Caco-2 (cell line): ENCODE measurements around the gene DENND2C. TPM values are rescaled to one million over a fixed set of nuclear protein-coding genes. Genes with fewer than 3 reads are reported as not detected.

Source experiments
- BruUV-seq: library from RNA; stranded (reverse); fragments of 400-500 nt; replicated peaks from 2 replicates; lab custom pipeline; 2021; lab: Mats Ljungman, UMichigan
- CTCF ChIA-PET: fragments of 300-600 bp; sonication (Branson Sonifier 250); formaldehyde crosslinking; loops from one replicate; lab custom pipeline; 2022; ENCODE audit warnings: antibody characterized with exemption; lab: Charles Lee
- POLR2A ChIA-PET: fragments of 300-600 bp; sonication (Branson Sonifier 250); formaldehyde crosslinking; loops from one replicate; lab custom pipeline; 2022; ENCODE audit warnings: antibody characterized with exemption; lab: Charles Lee
- DNase-seq, 2 experiments: peaks; one replicate each; pipeline versions ENCODE4 v3.0.0 to v3.0.0-alpha.2; 2020 to 2022
- H3K27me3 ChIP-seq: replicated peaks from 2 replicates; pipeline ENCODE4 v1.6.0; 2011; ENCODE audit warnings: low read length; ENCODE audit not compliant: control insufficient read depth, insufficient read depth
- H3K36me3 ChIP-seq: 2 replicates; pipeline ENCODE4 v1.5.1; 2011; ENCODE audit warnings: low read length; ENCODE audit not compliant: control insufficient read depth, insufficient read depth
- H3K4me1 ChIP-seq: fragments of 250-450 bp; sonication (Bioruptor Pico); 2 replicates; pipeline ENCODE4 v1.5.1; 2020; ENCODE audit warnings: mild to moderate bottlenecking
- H3K4me3 ChIP-seq: 2 replicates; pipeline ENCODE4 v1.5.1; 2011; ENCODE audit warnings: low read depth, mild to moderate bottlenecking, control low read depth, low read length
- H3K9me3 ChIP-seq: fragments of 250-450 bp; sonication (Bioruptor Pico); 2 replicates; pipeline ENCODE4 v1.5.1; 2020; ENCODE audit warnings: mild to moderate bottlenecking, moderate library complexity
- H3K27ac Mint-ChIP-seq: one replicate; pipeline ENCODE4 v1.8.0; 2022; ENCODE audit warnings: mixed read lengths; ENCODE audit not compliant: unreplicated experiment
- H3K27me3 Mint-ChIP-seq: one replicate; pipeline ENCODE4 v1.8.0; 2022; ENCODE audit warnings: mixed read lengths; ENCODE audit not compliant: insufficient read depth, unreplicated experiment
- H3K36me3 Mint-ChIP-seq: one replicate; pipeline ENCODE4 v1.8.0; 2022; ENCODE audit warnings: mild to moderate bottlenecking, mixed read lengths; ENCODE audit not compliant: insufficient read depth, unreplicated experiment
- H3K4me1 Mint-ChIP-seq: one replicate; pipeline ENCODE4 v1.8.0; 2022; ENCODE audit warnings: low read depth, mixed read lengths; ENCODE audit not compliant: unreplicated experiment
- H3K4me3 Mint-ChIP-seq: one replicate; pipeline ENCODE4 v1.8.0; 2022; ENCODE audit warnings: mild to moderate bottlenecking, moderate library complexity, mixed read lengths; ENCODE audit not compliant: unreplicated experiment
- H3K9me3 Mint-ChIP-seq: one replicate; pipeline ENCODE4 v1.8.0; 2022; ENCODE audit warnings: mixed read lengths; ENCODE audit not compliant: unreplicated experiment
- intact Hi-C: fragments of 100-400 bp; cut with micrococcal nuclease; formaldehyde crosslinking; loops from one replicate; pipeline ENCODE4 v1.10.0; 2022; ENCODE audit not compliant: unreplicated experiment
- total RNA-seq: library from RNA; stranded (reverse); gene quantifications from 2 replicates; pipeline ENCODE4 v1.2.3, GENCODE V29; 2022
- TF ChIP-seq, protein P1 (sequence below), 2 experiments: fragments of 200-600 bp in 1 of 2; IDR thresholded peaks; 1 replicate in 1 of 2; 2 replicates in 1 of 2; pipeline versions ENCODE4 v1.5.1 to v1.8.0; 2011 to 2022; ENCODE audit warnings: antibody characterized with exemption in 1 of 2, control low read depth in 1 of 2, inconsistent platforms in 1 of 2, low read depth in 1 of 2, low read length in 1 of 2, mild to moderate bottlenecking in 1 of 2, moderate library complexity in 1 of 2; ENCODE audit not compliant: insufficient read depth in 1 of 2, severe bottlenecking in 1 of 2, unreplicated experiment in 1 of 2

The DENND2C gene
- total RNA-seq, 1 experiment from 2014 or later, result 1.1 TPM

DNA sequence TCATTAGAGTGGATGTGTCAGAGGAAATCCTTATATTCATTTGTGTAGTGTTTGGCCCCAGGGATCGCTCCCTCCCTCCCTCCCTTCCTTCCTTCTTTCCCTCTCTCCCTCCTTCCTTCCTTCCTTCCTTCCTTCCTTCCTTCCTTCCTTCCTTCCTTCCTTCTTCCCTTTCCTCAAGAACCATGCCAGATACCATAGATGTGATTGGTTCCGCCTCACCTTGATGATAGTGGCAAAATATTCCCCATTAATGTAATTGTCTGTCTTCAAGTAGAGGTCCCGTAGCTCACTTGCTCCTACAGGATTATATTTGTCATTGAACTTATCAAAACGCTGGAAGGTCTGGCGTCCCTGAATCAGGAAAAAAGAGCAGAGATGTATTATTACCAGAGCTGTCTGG lies 7.8 kb upstream of the DENND2C start:
- H3K9me3 ChIP-seq, result no peaks in the 10 kb centered on the region
- Mint-ChIP-seq H3K36me3 (no peaks in the 10 kb centered on the region), H3K4me1 (no peaks in the 10 kb centered on the region), H3K9me3 (no peaks in the 10 kb centered on the region), H3K27me3 (peaks cover 12% of the 10 kb centered on the region), H3K4me3 (no peak overlapping the region), H3K27ac (no peak overlapping the region)
- no peaks in the 10 kb centered on the region for H3K27me3 ChIP-seq
- intact Hi-C loops, result no loop called here
- TF ChIP-seq, protein P1, sequence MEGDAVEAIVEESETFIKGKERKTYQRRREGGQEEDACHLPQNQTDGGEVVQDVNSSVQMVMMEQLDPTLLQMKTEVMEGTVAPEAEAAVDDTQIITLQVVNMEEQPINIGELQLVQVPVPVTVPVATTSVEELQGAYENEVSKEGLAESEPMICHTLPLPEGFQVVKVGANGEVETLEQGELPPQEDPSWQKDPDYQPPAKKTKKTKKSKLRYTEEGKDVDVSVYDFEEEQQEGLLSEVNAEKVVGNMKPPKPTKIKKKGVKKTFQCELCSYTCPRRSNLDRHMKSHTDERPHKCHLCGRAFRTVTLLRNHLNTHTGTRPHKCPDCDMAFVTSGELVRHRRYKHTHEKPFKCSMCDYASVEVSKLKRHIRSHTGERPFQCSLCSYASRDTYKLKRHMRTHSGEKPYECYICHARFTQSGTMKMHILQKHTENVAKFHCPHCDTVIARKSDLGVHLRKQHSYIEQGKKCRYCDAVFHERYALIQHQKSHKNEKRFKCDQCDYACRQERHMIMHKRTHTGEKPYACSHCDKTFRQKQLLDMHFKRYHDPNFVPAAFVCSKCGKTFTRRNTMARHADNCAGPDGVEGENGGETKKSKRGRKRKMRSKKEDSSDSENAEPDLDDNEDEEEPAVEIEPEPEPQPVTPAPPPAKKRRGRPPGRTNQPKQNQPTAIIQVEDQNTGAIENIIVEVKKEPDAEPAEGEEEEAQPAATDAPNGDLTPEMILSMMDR (IDR thresholded peaks at IDR 0.05; ENCODE audit: insufficient read depth in 1 of 2, low read depth in 1 of 2, low read length in 1 of 2, severe bottlenecking in 1 of 2, unreplicated experiment in 1 of 2), result no peak
- BruUV-seq, result no TSS peak
- ChIA-PET POLR2A (no interaction called here), CTCF (no interaction called here)
- no peak for DNase-seq
- no peaks in the 10 kb centered on the region for H3K36me3 ChIP-seq
- H3K4me1 ChIP-seq, result no peaks in the 10 kb centered on the region
- H3K4me3 ChIP-seq, result no peak overlapping the region

DNA sequence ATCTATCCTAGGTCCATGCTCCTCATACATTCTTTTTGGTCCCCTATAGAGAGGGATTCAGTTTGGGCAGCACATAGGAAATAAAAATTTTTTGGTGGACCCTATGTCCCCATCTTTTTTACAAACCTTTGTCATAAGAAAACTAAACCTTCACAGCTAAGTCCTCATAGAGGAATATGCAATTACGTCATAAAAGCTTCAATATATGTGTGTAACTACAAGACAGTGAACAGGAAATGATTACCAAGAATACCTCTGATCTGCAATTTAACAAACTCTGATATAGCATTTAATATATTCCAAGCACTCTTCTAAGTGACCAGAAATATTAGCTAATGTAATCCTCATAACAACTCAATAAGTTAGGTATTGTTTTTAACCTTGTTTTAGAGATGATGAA lies 6.3 kb upstream of the DENND2C start:
- H3K36me3 Mint-ChIP-seq, result no peaks in the 10 kb centered on the region
- no peak overlapping the region for H3K27ac Mint-ChIP-seq
- Histone ChIP-seq H3K4me1 (no peaks in the 10 kb centered on the region), H3K27me3 (no peaks in the 10 kb centered on the region), H3K4me3 (no peak overlapping the region), H3K36me3 (no peaks in the 10 kb centered on the region), H3K9me3 (no peaks in the 10 kb centered on the region)
- DNase-seq, result no peak
- TF ChIP-seq, protein P1 (IDR thresholded peaks at IDR 0.05; ENCODE audit: insufficient read depth in 1 of 2, low read depth in 1 of 2, low read length in 1 of 2, severe bottlenecking in 1 of 2, unreplicated experiment in 1 of 2), result no peak
- H3K27me3 Mint-ChIP-seq, result peaks cover 12% of the 10 kb centered on the region
- no peaks in the 10 kb centered on the region for H3K9me3 Mint-ChIP-seq
- intact Hi-C loops, result no loop called here
- POLR2A ChIA-PET, result no interaction called here
- no peaks in the 10 kb centered on the region for H3K4me1 Mint-ChIP-seq
- no peak overlapping the region for H3K4me3 Mint-ChIP-seq
- BruUV-seq, result no TSS peak
- CTCF ChIA-PET, result no interaction called here

DNA sequence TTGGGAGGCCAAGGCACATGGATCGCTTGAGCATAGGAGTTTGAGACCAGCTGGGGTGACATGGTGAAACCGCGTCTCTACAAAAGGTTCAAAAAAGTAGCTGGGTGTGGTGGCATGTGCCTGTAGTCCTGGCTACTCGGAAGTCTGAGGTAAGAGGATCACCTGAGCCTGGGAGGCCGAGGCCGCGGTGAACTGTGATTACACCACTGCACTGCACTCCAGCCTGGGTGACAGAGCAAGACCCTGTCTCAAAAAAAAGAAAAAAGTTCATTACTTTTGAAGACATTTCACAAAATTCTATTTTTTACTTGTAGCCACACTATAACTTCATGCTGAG lies 2.1 kb upstream of the DENND2C start:
- H3K27me3 Mint-ChIP-seq, result peaks cover 8% of the 10 kb centered on the region
- ChIA-PET POLR2A (no interaction called here), CTCF (no interaction called here)
- H3K4me1 Mint-ChIP-seq, result peaks cover 10% of the 10 kb centered on the region
- H3K9me3 Mint-ChIP-seq, result no peaks in the 10 kb centered on the region
- intact Hi-C loops, result loop anchor here (2.0 kb wide), 1 partner anchor 91 kb away; the partner anchor contains the start of gene BCAS2
- Histone ChIP-seq H3K27me3 (no peaks in the 10 kb centered on the region), H3K9me3 (no peaks in the 10 kb centered on the region), H3K4me1 (no peaks in the 10 kb centered on the region), H3K36me3 (no peaks in the 10 kb centered on the region), H3K4me3 (no peak overlapping the region)
- TF ChIP-seq, protein P1 (IDR thresholded peaks at IDR 0.05; ENCODE audit: insufficient read depth in 1 of 2, low read depth in 1 of 2, low read length in 1 of 2, severe bottlenecking in 1 of 2, unreplicated experiment in 1 of 2), result no peak
- BruUV-seq, result no TSS peak
- H3K27ac Mint-ChIP-seq, result no peak overlapping the region
- H3K4me3 Mint-ChIP-seq, result no peak overlapping the region
- no peak for DNase-seq
- no peaks in the 10 kb centered on the region for H3K36me3 Mint-ChIP-seq
